BE2C (cell line): ENCODE data around the gene TM9SF4.

ENCODE experiments used
- DNase-seq: peaks from one replicate; pipeline ENCODE4 v3.0.0-alpha.2; 2020
- H3K27me3 ChIP-seq: fragments of 250-450 bp; sonication (Bioruptor Pico); 2 replicates; pipeline ENCODE4 v1.5.1; 2020; ENCODE audit warnings: mild to moderate bottlenecking
- H3K36me3 ChIP-seq: fragments of 250-450 bp; sonication (Bioruptor Pico); 2 replicates; pipeline ENCODE4 v1.5.1; 2020; ENCODE audit warnings: mild to moderate bottlenecking
- H3K4me1 ChIP-seq: fragments of 250-450 bp; sonication (Bioruptor Pico); 2 replicates; pipeline ENCODE4 v1.5.1; 2020
- H3K4me3 ChIP-seq: 2 replicates; pipeline ENCODE4 v1.5.1; 2011; ENCODE audit warnings: low read depth, low read length
- H3K9me3 ChIP-seq: fragments of 250-450 bp; sonication (Bioruptor Pico); 2 replicates; pipeline ENCODE4 v1.5.1; 2020
- TF ChIP-seq, protein P1 (sequence below): IDR thresholded peaks from 2 replicates; pipeline ENCODE4 v1.5.1; 2012; ENCODE audit warnings: mild to moderate bottlenecking, low read depth, low read length

TM9SF4 gene

DNA sequence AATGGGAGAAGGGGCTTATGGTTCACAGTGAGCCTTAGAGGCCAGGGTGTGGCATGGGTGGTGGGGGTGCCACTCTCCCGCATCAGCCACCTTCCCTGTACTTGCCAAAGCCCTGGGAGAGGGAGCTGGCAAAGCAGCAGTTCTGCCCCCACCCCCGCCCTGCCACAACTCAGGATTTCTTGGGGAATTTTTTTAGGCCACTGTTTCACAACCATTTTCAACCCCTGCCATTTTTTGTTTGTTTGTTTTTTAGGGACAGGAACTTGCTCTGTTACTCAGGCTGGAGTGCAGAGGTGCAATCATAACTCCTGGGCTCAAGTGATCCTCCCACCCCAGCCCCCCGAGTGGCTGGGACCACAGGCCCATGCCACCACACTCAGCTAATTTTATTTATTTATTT lies 22.4 kb upstream of the TM9SF4 start:
- H3K27me3 ChIP-seq: peaks cover 13% of the 10 kb centered on the region
- H3K4me1 ChIP-seq: no peaks in the 10 kb centered on the region
- H3K36me3 ChIP-seq: no peaks in the 10 kb centered on the region
- no peak overlapping the region for H3K4me3 ChIP-seq
- TF ChIP-seq, protein P1, sequence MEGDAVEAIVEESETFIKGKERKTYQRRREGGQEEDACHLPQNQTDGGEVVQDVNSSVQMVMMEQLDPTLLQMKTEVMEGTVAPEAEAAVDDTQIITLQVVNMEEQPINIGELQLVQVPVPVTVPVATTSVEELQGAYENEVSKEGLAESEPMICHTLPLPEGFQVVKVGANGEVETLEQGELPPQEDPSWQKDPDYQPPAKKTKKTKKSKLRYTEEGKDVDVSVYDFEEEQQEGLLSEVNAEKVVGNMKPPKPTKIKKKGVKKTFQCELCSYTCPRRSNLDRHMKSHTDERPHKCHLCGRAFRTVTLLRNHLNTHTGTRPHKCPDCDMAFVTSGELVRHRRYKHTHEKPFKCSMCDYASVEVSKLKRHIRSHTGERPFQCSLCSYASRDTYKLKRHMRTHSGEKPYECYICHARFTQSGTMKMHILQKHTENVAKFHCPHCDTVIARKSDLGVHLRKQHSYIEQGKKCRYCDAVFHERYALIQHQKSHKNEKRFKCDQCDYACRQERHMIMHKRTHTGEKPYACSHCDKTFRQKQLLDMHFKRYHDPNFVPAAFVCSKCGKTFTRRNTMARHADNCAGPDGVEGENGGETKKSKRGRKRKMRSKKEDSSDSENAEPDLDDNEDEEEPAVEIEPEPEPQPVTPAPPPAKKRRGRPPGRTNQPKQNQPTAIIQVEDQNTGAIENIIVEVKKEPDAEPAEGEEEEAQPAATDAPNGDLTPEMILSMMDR: no peak
- no peaks in the 10 kb centered on the region for H3K9me3 ChIP-seq
- no peak for DNase-seq

DNA sequence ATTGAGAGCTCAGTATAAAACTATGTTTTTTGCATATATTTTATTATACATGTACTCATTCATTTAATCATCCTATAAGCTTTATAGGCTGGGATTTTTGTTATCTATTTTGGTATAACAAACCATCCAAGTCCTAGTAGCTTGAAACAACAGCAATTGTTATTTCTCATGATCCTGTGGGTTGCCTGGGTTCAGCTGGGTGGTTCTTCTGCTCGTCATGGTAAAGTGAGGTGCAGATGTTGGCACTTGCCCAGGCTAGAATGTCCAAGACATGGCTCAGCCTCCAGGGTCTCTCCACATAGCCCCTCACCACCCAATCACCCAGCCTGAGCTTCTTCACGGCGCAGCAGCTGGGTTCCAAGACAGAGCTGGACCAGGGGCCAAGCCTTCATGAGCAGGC lies 20.8 kb upstream of the TM9SF4 start:
- Histone ChIP-seq H3K36me3 (no peaks in the 10 kb centered on the region), H3K27me3 (peaks cover 2% of the 10 kb centered on the region), H3K4me3 (no peak overlapping the region), H3K9me3 (no peaks in the 10 kb centered on the region), H3K4me1 (no peaks in the 10 kb centered on the region)
- TF ChIP-seq, protein P1: no peak
- DNase-seq: no peak

DNA sequence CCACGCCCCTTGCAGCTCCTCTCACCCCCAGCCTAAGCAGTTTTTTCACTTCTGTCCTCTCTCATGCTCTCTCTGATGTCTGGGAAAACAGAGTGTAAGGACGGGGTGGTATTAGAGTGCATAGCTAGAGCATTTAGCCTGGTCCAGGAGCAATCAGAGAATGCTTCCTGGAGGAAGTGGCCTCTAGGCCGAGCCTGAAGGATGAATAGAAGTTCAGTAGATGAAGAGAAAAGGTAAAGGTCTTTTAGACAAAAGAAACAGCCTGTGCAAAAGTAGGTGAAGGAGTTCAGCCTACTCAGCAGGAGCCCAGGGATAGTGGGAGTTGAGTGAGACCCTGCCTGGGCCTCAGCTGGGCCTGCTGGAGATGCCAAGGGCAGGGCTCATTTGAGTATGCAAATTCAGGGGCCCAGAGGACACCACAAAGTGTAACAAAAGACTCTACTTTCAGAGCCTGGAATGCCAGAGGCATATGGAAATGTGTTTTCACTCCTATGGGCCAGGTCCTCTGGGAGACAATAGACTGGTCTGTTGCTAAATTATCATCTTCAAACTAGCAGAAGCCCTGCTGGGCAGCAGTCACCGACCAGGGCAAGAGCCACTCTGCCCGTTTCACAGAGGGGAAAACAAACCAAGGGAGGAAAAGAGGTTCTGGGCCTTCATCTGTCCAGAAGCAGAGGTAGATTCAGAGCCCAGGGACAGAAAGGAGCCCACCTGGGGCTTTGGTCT lies 19.7 kb upstream of the TM9SF4 start:
- no peak for DNase-seq
- Histone ChIP-seq H3K27me3 (no peaks in the 10 kb centered on the region), H3K9me3 (no peaks in the 10 kb centered on the region), H3K4me1 (no peaks in the 10 kb centered on the region), H3K4me3 (no peak overlapping the region), H3K36me3 (no peaks in the 10 kb centered on the region)
- TF ChIP-seq, protein P1: no peak

DNA sequence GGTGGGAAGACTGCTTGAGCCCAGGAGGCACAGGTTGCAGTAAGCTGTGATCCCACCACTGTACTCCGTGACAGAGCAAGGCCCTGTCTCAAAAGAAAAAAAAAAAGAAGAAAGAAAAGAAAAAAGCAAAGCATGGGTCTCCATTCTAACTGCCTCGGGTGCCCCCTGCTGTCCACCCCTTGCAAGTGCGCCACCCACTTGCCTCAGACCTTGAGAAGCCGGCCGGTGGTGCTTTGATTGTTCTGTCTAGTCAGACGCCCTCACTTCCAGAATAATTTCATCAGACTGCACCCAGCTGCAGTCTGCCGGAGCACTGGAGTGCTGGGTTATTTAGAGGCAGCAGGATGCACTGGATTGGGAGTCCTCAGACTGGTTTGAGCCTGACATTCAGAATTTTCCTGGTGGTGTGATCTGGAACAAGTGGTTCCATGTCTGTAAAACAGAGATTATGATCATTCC lies 17.6 kb upstream of the TM9SF4 start:
- Histone ChIP-seq H3K36me3 (no peaks in the 10 kb centered on the region), H3K4me3 (no peak overlapping the region), H3K9me3 (no peaks in the 10 kb centered on the region), H3K27me3 (no peaks in the 10 kb centered on the region), H3K4me1 (no peaks in the 10 kb centered on the region)
- peak; percentile 86 for DNase-seq
- TF ChIP-seq, protein P1: peak; percentile 94

DNA sequence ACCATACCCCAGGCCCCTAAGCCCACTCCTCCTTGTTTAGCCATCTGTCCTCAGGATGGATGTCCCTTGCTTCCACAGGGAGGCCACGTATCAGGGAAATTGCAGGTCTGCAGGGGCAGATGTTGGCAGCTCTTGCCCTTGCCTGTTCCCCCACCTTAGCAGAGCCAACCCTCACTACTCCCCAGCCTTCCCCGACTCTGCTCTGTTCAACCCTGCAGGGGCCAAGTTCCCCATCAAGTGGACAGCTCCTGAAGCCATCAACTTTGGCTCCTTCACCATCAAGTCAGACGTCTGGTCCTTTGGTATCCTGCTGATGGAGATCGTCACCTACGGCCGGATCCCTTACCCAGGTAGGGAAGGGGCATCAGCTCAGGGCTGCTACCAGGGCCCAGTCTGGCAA lies 10.7 kb upstream of the TM9SF4 start:
- no peaks in the 10 kb centered on the region for H3K9me3 ChIP-seq
- DNase-seq: no peak
- H3K4me3 ChIP-seq: no peak overlapping the region
- H3K36me3 ChIP-seq: no peaks in the 10 kb centered on the region
- H3K4me1 ChIP-seq: no peaks in the 10 kb centered on the region
- H3K27me3 ChIP-seq: peaks cover 31% of the 10 kb centered on the region
- TF ChIP-seq, protein P1: no peak

DNA sequence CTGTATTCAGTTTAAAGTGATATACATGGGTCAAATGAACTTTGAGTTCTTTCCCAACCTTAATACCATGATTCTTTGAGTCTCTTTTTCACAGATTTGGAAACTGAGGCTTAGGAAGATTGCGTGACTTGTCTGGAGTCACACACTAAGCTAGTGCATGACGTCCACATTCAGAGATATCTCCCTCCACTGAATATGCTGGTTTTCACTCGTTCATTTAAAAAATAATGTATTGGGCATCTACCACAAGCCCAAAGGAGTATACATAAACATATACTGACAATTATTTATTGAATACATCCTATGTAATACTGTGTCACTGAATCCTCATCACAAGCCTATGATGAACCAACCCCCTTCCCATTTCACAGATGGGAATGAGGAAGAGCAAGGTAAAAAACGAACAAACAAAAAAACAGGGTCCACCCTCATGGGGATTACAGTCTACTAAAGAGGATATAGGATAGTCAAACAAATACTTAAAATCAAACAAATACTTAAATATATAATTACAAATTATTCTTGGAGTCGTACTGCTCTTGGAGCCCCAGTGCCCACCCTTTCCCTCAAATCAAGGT lies 611 bp upstream of the TM9SF4 start:
- no peak for DNase-seq
- no peaks in the 10 kb centered on the region; the same call in 1 of the 2 replicates for H3K9me3 ChIP-seq
- H3K36me3 ChIP-seq: peaks cover 4% of the 10 kb centered on the region
- peaks cover 23% of the 10 kb centered on the region for H3K27me3 ChIP-seq
- TF ChIP-seq, protein P1: no peak
- H3K4me1 ChIP-seq: no peaks in the 10 kb centered on the region; the same call in 1 of the 2 replicates
- peak overlapping the region; percentile 98 for H3K4me3 ChIP-seq
